GM18519 (cell line): ENCODE measurements around the gene DNAJB5.

Source experiments
- ATAC-seq: cut with Tn5 transposase; IDR thresholded peaks from one replicate; pipeline ENCODE4 v1.9.1; 2021; ENCODE audit warnings: mild to moderate bottlenecking, moderate library complexity; ENCODE audit not compliant: unreplicated experiment, low FRiP score

Gene DNAJB5

GRCh38 chr9:34983209-34983608 is 6.3 kb upstream of the DNAJB5 start:
- peak; percentile 51 for ATAC-seq

DNA sequence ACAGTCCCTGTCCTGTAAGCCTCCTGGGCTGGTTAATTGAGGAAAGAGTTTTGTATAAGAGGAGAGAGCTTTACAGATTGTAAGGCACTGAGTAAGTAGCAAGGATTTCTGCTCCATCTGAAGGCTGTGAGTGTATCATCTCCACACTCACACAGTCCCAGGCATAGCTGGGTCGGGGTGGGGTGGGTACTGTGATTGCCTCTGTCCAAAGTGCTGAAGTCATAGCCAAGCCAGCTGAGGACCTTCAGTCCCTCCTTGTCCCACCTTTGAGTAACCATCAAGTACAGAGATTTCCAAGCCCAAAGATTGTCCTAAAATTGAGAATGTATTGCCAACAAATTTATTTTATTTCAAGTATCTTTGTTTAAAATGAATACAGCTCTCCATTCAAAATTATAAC is 5.5 kb upstream of the DNAJB5 start:
- ATAC-seq: no peak

DNA sequence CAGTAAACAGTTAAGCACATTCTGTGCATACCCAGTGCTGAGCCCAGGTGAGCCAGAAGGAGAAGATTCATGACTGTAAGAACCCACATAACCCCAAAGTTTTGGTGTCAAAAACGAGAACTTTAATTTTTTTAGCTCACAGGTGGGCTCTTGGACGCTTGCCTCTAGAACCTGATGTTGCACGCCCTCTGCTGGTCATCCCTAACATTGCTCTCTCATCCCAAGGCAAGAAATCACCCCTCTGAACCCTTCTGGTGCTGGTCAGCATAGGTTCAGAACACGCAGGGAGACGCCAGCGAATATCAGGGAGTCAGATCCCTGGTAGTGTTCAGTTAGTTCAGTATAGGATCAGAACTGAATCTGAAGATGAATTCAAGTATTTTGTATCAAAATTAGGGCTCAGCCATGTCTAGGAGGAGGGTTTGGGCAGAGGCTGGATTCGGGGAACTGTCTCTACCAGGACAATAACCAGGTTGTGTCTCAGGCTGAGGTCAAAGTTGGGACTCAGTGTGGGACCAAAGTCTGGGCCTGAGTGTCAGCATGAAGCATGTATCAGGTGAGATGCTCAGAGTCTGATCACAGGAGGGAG is 4.1 kb upstream of the DNAJB5 start:
- no peak for ATAC-seq

DNA sequence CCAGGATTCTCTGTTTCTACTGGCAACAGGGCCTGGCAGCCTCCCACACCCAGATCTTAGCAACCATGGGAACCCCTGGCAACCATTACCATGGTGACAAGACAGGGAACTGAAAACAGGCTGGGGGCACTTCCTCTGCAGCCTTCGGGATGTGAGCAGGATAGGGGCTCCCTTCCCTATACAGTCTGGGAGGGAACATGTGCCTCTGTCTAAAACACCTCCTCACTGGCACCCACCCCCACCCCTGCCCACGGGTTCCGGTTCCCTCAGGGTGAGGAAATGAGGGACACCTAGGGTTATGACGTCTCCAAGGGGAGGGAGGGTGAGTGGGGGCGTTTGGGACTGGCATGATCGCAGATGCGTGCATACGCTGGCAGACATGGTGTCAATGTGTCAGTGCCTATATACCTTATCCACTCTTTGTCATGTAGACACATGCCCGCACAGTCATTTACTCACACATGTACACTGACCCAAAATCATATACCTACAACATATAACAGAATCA is 3.0 kb upstream of the DNAJB5 start:
- ATAC-seq: no peak

- ATAC-seq: no peak
Measured at GRCh38 chr9:34987160-34987901, 2.2 kb upstream of the DNAJB5 start.

DNA sequence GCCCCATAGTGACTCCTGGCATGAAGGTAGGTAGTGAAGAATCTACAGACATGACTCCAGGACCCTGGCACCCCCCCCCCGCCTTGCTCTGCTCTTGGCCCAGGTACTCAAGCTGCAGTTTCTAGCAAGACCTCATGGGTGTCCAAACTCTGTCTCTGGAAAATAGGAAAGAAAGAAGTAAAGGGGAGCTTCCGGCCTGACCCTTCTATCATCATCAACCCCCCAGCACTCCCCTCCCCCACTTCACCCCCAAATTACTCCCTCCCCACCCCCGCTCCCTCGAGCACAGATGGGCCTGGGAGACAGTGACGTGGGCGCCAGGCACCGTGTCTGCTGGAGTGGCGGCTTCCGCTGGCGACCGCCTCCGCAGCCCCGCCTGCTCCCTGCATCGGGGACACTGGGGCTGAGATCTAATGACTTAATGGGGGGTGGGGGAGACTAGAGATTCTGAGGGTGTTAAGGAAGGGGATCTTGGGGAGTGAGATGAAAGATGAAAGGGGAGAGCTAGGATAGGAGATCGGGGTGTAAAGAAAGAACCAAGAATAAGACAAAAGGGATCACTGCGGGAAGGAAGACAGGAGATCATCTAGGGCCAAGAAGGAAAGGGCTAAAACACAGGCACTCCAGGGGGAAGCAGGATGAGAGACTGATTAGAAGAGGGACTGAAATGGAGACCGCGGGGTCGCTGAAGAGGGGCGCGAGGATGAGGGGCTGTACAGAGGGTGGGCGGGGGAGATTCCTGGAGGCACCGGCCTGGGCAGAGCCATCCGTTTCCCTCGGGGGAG is 1.1 kb upstream of the DNAJB5 start:
- no peak for ATAC-seq

DNA sequence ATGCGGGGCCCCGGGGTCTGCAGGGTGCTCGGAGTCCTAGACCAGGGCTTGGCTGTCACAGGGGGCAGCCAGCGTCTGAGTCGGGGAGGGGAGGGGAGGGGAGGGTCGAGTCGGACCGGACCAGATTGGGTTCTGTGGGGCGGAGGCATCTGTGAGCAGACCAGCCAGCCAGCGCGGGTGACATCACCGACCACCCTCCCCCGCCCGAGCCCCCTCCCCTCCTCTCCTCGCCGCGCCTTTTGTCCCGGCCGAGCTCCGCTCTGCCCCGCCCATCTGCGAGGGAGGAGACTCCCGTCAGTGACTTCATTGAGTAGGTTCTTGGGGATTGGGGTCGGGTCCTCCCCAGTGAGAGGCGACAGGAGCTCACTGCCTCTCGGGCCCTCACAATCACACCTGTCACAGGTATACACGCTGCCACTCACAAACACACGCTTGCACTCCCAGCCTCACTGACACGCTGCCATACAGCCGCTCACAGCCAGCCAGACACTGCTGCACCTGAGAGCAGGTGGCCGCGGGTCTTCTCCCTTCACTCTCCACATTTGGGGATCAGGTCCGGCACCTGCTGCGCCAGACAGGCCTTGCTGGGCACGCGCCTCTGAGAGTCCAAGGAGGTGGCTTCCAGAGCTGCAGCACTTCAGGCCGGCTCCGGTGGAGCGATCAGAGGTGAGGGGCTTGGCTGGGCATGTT is 546 bp downstream of the DNAJB5 start:
- ATAC-seq: no peak

GRCh38 chr9:34990908-34991606 is 1.5 kb downstream of the DNAJB5 start:
- no peak for ATAC-seq

DNA sequence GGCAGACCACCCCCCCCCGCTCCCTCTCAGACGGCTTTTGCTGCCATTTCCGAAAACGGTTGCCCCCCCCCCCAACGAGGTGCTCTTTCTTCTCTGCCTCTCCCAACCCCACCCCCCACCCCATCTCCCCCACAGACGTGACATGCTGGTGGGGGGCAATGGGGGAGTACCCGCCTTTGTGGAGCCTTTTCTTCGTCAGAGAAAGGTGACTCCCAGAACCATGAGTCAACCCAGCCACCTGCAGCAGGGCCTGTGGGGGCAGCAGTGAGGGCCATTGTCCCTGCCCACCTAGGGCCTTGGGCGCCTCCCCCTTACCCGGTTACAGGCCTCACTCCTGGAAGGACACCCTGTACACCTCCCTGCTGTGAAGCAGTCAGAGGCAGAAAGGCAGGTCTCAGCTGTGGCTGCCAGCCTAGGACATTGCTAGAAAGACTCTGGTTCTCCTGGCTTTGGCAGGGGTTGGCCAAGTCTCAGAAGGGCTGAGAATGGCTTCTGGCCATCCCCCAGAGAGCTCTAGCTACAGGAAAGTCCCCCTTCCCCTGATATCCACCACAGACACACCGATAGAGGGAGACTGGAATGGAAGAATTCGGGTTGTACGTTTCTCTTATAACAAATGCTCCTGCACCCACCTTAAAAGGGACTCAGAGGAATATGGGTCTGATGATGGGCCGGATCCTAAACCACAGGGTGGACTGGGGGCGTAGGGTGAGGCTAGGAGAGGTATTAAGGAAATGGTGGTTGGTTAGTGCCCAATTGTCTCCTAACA is 2.2 kb downstream of the DNAJB5 start:
- no peak for ATAC-seq

DNA sequence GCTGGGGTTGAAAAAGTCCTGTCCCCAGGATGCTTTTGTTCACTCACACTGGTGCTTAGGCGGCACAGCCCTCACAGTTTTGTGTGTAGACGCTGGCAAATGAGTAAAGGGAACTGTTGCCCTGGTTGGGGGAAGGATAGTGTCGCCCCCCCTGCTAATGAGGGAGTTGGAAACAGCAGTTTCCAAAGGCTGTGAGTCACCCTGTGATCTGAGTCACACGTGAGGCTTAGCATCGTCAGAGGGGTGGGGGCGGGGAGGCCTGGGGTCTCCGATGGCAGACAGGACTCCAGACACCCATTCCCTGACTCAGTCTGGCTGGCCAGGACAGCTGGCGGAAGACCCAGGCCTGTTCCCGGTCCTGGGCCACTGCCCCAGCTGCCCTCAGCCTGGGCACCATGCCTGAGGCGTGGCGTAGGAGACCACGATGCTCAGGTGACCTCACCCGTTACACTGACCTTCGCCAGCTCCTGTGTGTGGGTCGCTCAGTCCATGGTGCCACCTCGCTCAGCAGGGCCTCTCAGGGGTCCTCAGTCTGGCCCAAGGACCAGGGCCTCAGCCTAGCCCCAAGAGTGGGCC is 2.9 kb downstream of the DNAJB5 start:
- ATAC-seq: no peak

- no peak for ATAC-seq
Measured at GRCh38 chr9:34993502-34994259, 4.1 kb downstream of the DNAJB5 start.

DNA sequence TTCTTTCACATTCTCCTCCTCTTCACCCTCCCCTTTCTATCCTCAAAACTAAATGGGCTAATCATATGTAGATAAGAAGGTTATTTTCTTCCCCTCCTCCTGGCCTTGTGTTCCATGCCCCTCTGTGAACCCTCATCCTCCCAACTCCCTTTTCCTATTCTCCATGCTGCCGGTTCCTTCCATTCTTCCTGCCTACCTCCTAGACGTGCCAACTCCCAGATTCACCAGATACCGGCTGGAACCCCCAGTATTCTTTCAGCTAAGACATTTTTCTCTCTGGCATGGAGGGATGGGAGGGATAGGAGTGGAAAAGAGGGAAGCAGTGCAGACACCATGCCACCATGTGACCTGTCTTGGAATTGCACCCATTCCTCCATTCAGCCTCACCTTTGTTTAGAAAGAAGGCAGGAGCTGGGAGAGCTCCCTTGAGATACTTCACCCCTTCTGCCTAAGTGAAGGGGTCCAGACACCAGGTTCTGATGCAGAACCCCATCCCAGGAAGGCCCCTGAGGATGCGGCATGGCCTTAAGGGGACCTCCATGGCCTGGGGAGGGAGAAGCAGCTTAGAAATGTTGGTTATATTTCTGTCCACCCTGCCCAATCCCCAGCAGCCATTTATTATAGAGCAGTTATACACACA is 4.8 kb downstream of the DNAJB5 start:
- no peak for ATAC-seq

DNA sequence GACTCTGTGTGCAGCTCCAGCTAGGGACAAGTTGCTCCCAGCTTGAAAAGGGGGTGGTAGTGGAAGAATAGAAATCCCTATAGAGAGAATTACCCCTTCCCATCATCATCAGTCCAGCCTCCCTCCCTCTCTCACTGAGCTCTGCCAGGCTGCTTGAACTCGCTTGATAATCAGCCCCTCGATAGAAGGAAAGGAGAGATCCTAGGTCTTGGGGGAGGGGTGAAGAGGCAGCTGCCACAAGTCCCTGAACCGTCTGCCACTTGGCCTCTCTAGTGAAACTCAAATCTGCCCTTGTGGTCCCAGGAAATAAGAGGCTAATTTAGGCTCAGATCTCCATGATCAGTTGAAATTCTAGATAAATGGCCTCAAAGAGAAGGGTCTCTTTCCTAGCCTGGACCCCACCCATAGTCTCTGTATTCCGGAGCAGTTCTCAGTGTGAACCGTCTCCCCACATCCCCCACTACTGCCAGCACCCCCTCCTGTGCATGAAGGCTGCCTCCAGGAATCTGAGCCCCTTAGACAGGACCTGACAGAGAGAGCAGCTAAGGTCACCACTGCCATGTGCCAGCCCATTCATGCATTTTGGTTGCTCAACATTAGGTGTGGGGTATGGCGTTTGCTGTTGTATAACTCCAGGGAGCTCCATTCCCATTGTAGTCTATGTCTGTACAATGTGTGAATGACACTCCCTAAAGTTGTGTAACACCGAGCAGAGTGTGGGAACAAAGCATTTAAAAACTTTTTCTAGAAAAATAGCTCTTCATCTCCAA is 5.5 kb downstream of the DNAJB5 start:
- no peak for ATAC-seq

GRCh38 chr9:34995670-34996060 is 6.1 kb downstream of the DNAJB5 start:
- no peak for ATAC-seq

DNA sequence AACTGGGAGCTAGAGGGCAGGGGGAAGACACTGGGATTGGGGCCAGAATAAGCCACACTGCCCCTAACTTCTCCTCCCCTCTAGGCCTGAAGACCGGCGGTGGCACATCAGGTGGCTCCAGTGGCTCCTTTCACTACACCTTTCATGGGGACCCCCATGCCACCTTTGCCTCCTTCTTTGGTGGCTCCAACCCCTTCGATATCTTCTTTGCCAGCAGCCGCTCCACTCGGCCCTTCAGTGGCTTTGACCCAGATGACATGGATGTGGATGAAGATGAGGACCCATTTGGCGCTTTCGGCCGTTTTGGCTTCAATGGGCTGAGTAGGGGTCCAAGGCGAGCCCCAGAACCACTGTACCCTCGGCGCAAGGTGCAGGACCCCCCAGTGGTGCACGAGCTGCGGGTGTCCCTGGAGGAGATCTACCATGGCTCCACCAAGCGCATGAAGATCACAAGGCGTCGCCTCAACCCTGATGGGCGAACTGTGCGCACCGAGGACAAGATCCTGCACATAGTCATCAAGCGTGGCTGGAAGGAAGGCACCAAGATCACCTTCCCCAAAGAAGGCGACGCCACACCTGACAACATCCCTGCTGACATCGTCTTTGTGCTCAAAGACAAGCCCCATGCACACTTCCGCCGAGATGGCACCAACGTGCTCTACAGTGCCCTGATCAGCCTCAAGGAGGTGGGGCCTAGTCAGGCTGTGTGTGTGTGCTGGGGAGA is 6.8 kb downstream of the DNAJB5 start:
- no peak for ATAC-seq

DNA sequence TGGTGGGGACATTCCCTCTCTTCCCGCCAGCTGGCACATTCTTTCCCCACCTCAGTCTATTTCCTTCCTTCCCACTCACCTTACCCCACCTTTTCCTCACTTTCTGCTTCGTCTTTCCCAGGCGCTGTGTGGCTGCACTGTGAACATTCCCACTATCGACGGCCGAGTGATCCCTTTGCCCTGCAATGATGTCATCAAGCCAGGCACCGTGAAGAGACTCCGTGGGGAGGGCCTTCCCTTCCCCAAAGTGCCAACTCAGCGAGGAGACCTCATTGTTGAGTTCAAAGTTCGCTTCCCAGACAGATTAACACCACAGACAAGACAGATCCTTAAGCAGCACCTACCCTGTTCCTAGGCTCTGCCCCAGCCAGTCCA is 7.3 kb downstream of the DNAJB5 start:
- ATAC-seq: no peak

DNA sequence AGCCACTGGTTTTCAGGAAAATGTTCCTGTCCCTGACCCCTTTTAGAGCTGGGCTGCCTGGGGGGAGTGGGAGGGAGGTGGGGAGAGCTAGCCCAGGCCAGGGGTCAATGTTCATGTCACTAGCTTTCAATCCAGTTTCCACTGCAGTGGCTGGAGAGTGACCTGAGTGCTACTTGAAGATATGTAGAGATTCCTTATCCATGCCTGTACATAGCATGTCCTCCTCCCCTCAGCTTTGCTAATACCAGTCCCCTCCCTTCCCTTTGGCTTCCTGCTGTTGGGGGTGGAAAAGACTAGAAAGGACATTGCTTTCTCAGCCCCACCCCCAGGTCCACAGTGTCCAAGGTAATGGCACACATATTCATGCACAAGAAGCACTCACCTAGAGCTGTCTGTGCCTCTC is 7.8 kb downstream of the DNAJB5 start:
- ATAC-seq: no peak
